HL-60 (cell line): ENCODE measurements around the gene CABCOCO1.

Experiments used
- POLR2AphosphoS5 ChIP-seq: IDR thresholded peaks from 2 replicates; pipeline ENCODE4 v1.6.1; 2012; ENCODE audit warnings: low read depth
- REST ChIP-seq: IDR thresholded peaks from 2 replicates; pipeline ENCODE4 v1.6.1; 2012; ENCODE audit warnings: low read depth; ENCODE audit not compliant: insufficient replicate concordance
- TF ChIP-seq, protein P1 (sequence below): IDR thresholded peaks from one replicate; pipeline ENCODE4 v1.5.1; 2011; ENCODE audit warnings: low read length, control low read depth, inconsistent platforms; ENCODE audit not compliant: insufficient read depth

DNA sequence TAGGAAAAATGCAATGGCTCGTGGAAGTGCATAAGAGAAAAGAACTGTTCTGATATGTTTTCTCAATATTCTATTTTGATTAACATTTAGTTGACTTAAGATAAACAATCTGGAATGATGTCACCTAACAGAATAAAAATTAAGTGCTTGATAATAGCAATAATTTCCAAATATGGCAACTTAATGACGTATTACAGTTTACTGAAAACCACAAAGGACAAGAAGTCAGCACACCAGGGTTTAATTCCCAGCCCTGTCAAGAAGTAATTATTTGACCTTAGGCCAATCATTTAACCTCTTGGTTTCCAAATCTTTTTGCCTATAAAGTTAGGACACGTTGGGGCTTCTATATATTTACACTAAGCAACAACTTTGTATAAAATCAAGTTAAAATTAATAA is 95.7 kb downstream of the CABCOCO1 start:
- TF ChIP-seq, protein P1, sequence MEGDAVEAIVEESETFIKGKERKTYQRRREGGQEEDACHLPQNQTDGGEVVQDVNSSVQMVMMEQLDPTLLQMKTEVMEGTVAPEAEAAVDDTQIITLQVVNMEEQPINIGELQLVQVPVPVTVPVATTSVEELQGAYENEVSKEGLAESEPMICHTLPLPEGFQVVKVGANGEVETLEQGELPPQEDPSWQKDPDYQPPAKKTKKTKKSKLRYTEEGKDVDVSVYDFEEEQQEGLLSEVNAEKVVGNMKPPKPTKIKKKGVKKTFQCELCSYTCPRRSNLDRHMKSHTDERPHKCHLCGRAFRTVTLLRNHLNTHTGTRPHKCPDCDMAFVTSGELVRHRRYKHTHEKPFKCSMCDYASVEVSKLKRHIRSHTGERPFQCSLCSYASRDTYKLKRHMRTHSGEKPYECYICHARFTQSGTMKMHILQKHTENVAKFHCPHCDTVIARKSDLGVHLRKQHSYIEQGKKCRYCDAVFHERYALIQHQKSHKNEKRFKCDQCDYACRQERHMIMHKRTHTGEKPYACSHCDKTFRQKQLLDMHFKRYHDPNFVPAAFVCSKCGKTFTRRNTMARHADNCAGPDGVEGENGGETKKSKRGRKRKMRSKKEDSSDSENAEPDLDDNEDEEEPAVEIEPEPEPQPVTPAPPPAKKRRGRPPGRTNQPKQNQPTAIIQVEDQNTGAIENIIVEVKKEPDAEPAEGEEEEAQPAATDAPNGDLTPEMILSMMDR: no peak
- TF ChIP-seq POLR2AphosphoS5 (no peak), REST (no peak)
